ENCODE results near the gene PRB4. TPM values are rescaled to one million over a fixed set of nuclear protein-coding genes. Genes with fewer than 3 reads are reported as not detected.
"Not testable (repeated sequence)": the region's sequence is repeated elsewhere in the genome, so short reads cannot be mapped to it uniquely, and the experiment has no call there.

The PRB4 gene
- total RNA-seq (not detected), polyA plus RNA-seq (not detected)
- long read RNA-seq, donor 1 = 0 reads
- long read RNA-seq, donor 2 = 0 reads
- long read RNA-seq, donor 3 = 0 reads

- H3K9me3 ChIP-seq = peaks cover 0 to 3% (median 0%) of the 10 kb centered on the region in 11 donors
- DNase-seq (no peak), ATAC-seq (no peak)
- H3K27ac ChIP-seq = no peak within 1 kb of the TSS
- H3K27me3 ChIP-seq = no peaks in the 10 kb centered on the region
- no peaks in the 10 kb centered on the region for H3K36me3 ChIP-seq
- intact Hi-C loops (cut with DNase I) = no loop called here
- H3K4me1 ChIP-seq = no peaks in the 10 kb centered on the region
- TF ChIP-seq, protein P1, sequence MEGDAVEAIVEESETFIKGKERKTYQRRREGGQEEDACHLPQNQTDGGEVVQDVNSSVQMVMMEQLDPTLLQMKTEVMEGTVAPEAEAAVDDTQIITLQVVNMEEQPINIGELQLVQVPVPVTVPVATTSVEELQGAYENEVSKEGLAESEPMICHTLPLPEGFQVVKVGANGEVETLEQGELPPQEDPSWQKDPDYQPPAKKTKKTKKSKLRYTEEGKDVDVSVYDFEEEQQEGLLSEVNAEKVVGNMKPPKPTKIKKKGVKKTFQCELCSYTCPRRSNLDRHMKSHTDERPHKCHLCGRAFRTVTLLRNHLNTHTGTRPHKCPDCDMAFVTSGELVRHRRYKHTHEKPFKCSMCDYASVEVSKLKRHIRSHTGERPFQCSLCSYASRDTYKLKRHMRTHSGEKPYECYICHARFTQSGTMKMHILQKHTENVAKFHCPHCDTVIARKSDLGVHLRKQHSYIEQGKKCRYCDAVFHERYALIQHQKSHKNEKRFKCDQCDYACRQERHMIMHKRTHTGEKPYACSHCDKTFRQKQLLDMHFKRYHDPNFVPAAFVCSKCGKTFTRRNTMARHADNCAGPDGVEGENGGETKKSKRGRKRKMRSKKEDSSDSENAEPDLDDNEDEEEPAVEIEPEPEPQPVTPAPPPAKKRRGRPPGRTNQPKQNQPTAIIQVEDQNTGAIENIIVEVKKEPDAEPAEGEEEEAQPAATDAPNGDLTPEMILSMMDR (IDR thresholded peaks at IDR 0.05) = no peak
- no peak within 1 kb of the TSS for H3K4me3 ChIP-seq
- WGBS, 2 donors = 69 to 77% methylated on average over 3 of the region's 3 CpGs
Measured at GRCh38 chr12:11310336-11310735, at the start of gene PRB4. Gene PRB4 (minus strand): TSS chr12:11310436. CDS start chr12:11310398, 38 bp downstream.

DNA sequence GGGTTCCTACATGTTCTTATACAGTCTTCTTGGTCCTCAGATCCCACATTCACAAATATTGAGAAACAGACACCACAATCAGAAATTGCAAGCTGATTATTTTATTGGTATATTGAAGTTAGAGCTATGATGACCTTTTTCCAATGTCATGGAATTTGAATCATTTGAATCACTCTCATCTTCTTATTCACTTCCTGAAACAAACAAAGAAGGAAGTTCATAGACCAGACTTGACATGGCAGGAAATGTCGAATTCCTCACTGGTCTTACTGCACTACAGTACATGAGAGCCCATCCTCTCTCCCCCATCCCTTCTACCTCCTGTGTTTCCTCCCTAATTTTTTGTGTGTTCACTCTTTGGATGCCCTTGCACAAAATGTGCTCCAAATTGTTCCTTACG is 41.5 kb upstream of the PRB4 start:
- not testable (repeated sequence) for H3K36me3 ChIP-seq, H3K27ac ChIP-seq, H3K4me1 ChIP-seq, ATAC-seq, H3K27me3 ChIP-seq, DNase-seq, H3K4me3 ChIP-seq, H3K9me3 ChIP-seq
- WGBS, 2 donors = 54 to 61% methylated on average over 1 of the region's 2 CpGs
- intact Hi-C loops (cut with DNase I) = loop anchor here in 1 of 10 donors (2.0 kb wide), 1 partner anchor 43 kb away; the partner anchor contains the start of gene PRB2

DNA sequence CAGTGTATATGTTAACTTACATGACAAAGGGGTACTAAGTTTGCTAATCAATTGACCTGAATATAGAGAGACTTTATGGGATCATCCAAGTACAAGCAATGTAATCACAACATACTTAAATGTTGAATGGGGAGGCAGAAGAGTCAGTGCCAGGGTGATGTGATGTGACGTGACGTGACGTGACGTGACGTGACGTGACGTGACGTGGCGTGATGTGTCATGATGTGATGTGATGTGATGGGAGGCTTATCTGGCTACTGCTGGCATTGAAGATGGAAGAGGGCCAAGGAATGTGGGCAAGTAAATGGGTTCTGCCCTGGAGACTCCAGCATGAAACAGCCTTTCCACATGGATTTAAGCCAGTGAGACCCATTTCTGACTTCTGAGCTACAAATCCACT is 38.2 kb upstream of the PRB4 start:
- no peak overlapping the region for H3K27ac ChIP-seq
- H3K27me3 ChIP-seq = no peaks in the 10 kb centered on the region
- intact Hi-C loops (cut with DNase I) = no loop called here
- peaks cover 0 to 8% (median 0%) of the 10 kb centered on the region in 11 donors for H3K9me3 ChIP-seq
- ATAC-seq (no peak), DNase-seq (no peak)
- no peak overlapping the region for H3K4me3 ChIP-seq
- H3K4me1 ChIP-seq = no peaks in the 10 kb centered on the region
- TF ChIP-seq, protein P1 (IDR thresholded peaks at IDR 0.05) = no peak
- 90 to 93% methylated on average over 9 of the region's 9 CpGs for WGBS, 2 donors
- no peaks in the 10 kb centered on the region for H3K36me3 ChIP-seq

- H3K27me3 ChIP-seq = no peaks in the 10 kb centered on the region
- no peaks in the 10 kb centered on the region for H3K4me1 ChIP-seq
- TF ChIP-seq, protein P1 (IDR thresholded peaks at IDR 0.05) = peak in 3 of 9 donors; percentile 10 to 40 (median 12)
- WGBS, 2 donors = 83% methylated on average over 6 of the region's 6 CpGs
- DNase-seq (no peak), ATAC-seq (no peak)
- intact Hi-C loops (cut with DNase I) = no loop called here
- H3K36me3 ChIP-seq = no peaks in the 10 kb centered on the region
- H3K27ac ChIP-seq = no peak overlapping the region
- no peak overlapping the region for H3K4me3 ChIP-seq
- H3K9me3 ChIP-seq = peaks cover 0 to 8% (median 0%) of the 10 kb centered on the region in 11 donors
Measured at GRCh38 chr12:11347810-11348209, 37.6 kb upstream of the PRB4 start.

DNA sequence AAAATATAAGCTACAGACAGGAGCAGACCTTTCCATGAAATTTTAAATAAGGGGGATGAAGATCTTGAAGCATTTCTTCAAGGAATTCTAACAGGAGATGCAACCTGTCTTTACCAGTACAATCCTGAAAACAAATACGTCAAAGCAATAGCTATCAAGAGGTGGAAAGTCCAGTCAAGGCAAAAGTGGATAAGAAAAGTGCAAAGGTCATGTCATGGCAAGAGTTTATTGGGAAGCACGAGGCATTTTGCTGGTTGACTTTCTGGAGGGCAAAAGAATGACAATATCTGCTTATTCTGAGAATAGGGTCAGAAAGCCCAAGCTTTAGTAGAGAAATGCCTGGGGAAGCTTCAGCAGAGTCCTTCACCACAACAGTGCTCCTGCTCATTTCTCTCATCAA is 34.3 kb upstream of the PRB4 start:
- H3K27me3 ChIP-seq = no peaks in the 10 kb centered on the region
- no peaks in the 10 kb centered on the region for H3K36me3 ChIP-seq
- intact Hi-C loops (cut with DNase I) = no loop called here
- H3K9me3 ChIP-seq = peaks cover 0 to 6% (median 0%) of the 10 kb centered on the region in 11 donors
- ATAC-seq (no peak), DNase-seq (no peak)
- TF ChIP-seq, protein P1 (IDR thresholded peaks at IDR 0.05) = no peak
- H3K4me1 ChIP-seq = no peaks in the 10 kb centered on the region
- no peak overlapping the region for H3K27ac ChIP-seq
- H3K4me3 ChIP-seq = no peak overlapping the region
- 71% methylated on average over 2 of the region's 2 CpGs for WGBS, 2 donors

Measured in heart right ventricle (tissue), 16 donors.